Erythroblast (primary cell): ENCODE measurements around the gene KRT86.

ENCODE experiments used
- GATA1 ChIP-seq: IDR thresholded peaks from 2 replicates; pipeline ENCODE4 v1.6.1; 2011; ENCODE audit warnings: low read depth, mild to moderate bottlenecking, control low read depth, low read length, moderate library complexity
- POLR2A ChIP-seq: IDR thresholded peaks from 2 replicates; pipeline ENCODE4 v1.6.1; 2011; ENCODE audit warnings: mild to moderate bottlenecking, low read length

DNA sequence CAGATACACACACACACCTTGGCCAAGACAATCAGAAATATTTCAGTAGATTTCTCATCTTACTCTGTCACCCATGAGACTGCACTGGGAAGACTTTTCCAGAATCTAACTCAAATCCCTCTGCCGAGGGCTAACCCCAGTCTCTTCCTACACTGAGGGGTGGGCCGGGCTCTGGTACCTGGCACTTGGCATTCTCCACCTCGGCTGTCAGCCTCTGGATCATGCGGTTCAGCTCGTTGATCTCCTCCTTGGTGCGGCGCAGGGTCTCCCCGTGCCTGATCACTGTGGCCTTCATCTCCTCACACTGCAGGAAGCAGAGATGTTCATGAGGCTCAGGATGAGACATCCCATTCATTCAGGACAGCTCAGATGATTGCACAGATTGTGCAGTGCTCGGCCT lies 41.8 kb downstream of the KRT86 start:
- TF ChIP-seq POLR2A (no peak), GATA1 (no peak)
